ENCODE measurements around the gene NPY. TPM values are rescaled to one million over a fixed set of nuclear protein-coding genes. Genes with fewer than 3 reads are reported as not detected.

NPY gene
- total RNA-seq, 4 donors from 2014 or later, result 3.8 to 13.3 TPM; not detected in 2

- Histone ChIP-seq H3K4me1 (no peaks in the 10 kb centered on the region), H3K36me3 (no peaks in the 10 kb centered on the region), H3K27ac (no peak overlapping the region), H3K9me3 (no peaks in the 10 kb centered on the region), H3K27me3 (no peaks in the 10 kb centered on the region), H3K4me3 (no peak overlapping the region)
- no peak for TF ChIP-seq CTCF (IDR thresholded peaks at IDR 0.05)
- no peak for TF ChIP-seq POLR2A (IDR thresholded peaks at IDR 0.05)
- DNase-seq, result no peak
These were observed 44.1 kb downstream of the NPY start for GRCh38 chr7:24328050-24328449.

GRCh38 chr7:24328894-24329293, 44.9 kb downstream of the NPY start:
- Histone ChIP-seq H3K9me3 (no peaks in the 10 kb centered on the region), H3K36me3 (no peaks in the 10 kb centered on the region), H3K27me3 (no peaks in the 10 kb centered on the region), H3K4me1 (no peaks in the 10 kb centered on the region), H3K4me3 (no peak overlapping the region), H3K27ac (no peak overlapping the region)
- no peak for DNase-seq
- no peak for TF ChIP-seq POLR2A (IDR thresholded peaks at IDR 0.05)
- no peak for TF ChIP-seq CTCF (IDR thresholded peaks at IDR 0.05)

- no peaks in the 10 kb centered on the region for H3K9me3 ChIP-seq
- H3K4me1 ChIP-seq, result no peaks in the 10 kb centered on the region
- H3K27ac ChIP-seq, result no peak overlapping the region
- no peaks in the 10 kb centered on the region for H3K36me3 ChIP-seq
- H3K27me3 ChIP-seq, result no peaks in the 10 kb centered on the region
- TF ChIP-seq CTCF (IDR thresholded peaks at IDR 0.05) (no peak), POLR2A (IDR thresholded peaks at IDR 0.05) (no peak)
- no peak for DNase-seq
- no peak overlapping the region for H3K4me3 ChIP-seq
These were observed 50.0 kb downstream of the NPY start for GRCh38 chr7:24334012-24334411.

- no peaks in the 10 kb centered on the region for H3K4me1 ChIP-seq
- H3K4me3 ChIP-seq, result no peak overlapping the region
- H3K27ac ChIP-seq, result no peak overlapping the region
- no peak for DNase-seq
- no peak for TF ChIP-seq POLR2A (IDR thresholded peaks at IDR 0.05)
- TF ChIP-seq CTCF (IDR thresholded peaks at IDR 0.05), result no peak
- no peaks in the 10 kb centered on the region for H3K9me3 ChIP-seq
- H3K27me3 ChIP-seq, result no peaks in the 10 kb centered on the region
- no peaks in the 10 kb centered on the region for H3K36me3 ChIP-seq
These were observed 50.6 kb downstream of the NPY start for GRCh38 chr7:24334627-24335026.

GRCh38 chr7:24336461-24336860, 52.5 kb downstream of the NPY start:
- H3K4me1 ChIP-seq, result no peaks in the 10 kb centered on the region
- H3K4me3 ChIP-seq, result no peak overlapping the region
- no peak for TF ChIP-seq CTCF (IDR thresholded peaks at IDR 0.05)
- TF ChIP-seq POLR2A (IDR thresholded peaks at IDR 0.05), result no peak
- no peak for DNase-seq
- no peaks in the 10 kb centered on the region for H3K27me3 ChIP-seq
- no peaks in the 10 kb centered on the region for H3K9me3 ChIP-seq
- no peak overlapping the region for H3K27ac ChIP-seq
- no peaks in the 10 kb centered on the region for H3K36me3 ChIP-seq

GRCh38 chr7:24337180-24337579, 53.2 kb downstream of the NPY start:
- H3K27ac ChIP-seq, result no peak overlapping the region
- H3K4me1 ChIP-seq, result no peaks in the 10 kb centered on the region
- H3K9me3 ChIP-seq, result no peaks in the 10 kb centered on the region
- H3K4me3 ChIP-seq, result no peak overlapping the region
- TF ChIP-seq CTCF (IDR thresholded peaks at IDR 0.05) (no peak), POLR2A (IDR thresholded peaks at IDR 0.05) (no peak)
- no peak for DNase-seq
- H3K27me3 ChIP-seq, result no peaks in the 10 kb centered on the region
- no peaks in the 10 kb centered on the region for H3K36me3 ChIP-seq
